Cardiac fibroblast (primary cell): ENCODE results near the gene CABLES1.
A peak's percentile ranks its signal among the peaks of the same experiment; 100 is the strongest.

Experiments used
- DNase-seq, 2 donors: peaks; one replicate each; pipeline versions ENCODE4 v3.0.0 to v3.0.0-alpha.2; 2010; ENCODE audit warnings: low read depth in 2 of 2
- H3K4me3 ChIP-seq, 2 donors: replicated peaks in 1 of 2; 1 replicate in 1 of 2; 2 replicates in 1 of 2; pipeline ENCODE4 v1.5.1; 2011; ENCODE audit warnings: low read depth in 2 of 2, low read length in 2 of 2, mild to moderate bottlenecking in 2 of 2, moderate library complexity in 1 of 2
- CTCF ChIP-seq: IDR thresholded peaks from one replicate; pipeline ENCODE4 v1.5.1; 2011; ENCODE audit warnings: low read depth, mild to moderate bottlenecking, low read length, inconsistent platforms

The CABLES1 gene

DNA sequence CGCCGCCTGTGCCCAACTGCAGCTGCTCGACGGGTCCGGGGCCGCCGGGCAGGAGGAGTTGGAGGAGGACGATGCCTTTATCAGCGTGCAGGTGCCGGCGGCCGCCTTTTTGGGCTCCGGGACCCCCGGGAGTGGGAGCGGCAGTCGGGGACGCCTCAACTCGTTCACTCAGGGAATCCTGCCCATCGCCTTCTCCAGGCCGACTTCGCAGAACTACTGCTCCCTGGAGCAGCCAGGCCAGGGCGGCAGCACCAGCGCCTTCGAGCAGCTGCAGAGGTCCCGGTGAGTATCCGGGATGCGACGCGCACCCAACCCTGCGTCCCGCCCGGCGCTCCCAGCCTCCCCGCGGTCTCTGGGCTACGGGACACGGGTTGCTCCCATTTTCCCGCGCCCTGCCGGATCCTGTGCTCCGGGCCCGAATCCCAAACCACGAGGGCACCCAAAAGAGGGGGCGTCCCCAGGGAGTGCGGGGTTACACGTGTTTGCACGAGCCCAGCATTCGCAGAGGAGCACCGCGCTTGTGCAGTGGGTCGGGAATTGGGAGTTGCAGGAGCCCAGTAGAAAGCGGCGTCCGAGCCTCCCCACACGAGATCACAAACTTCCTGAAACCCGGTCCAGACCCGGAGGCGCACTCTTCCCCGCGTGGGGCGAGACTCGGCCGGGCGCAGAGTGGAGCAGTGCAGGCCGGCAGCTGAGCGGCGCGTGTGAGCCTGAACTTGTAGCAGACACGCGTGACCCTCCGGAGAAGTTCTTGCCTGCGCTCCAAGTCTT is 1.2 kb downstream of the CABLES1 start:
- DNase-seq, result peak; percentile 35 to 40

DNA sequence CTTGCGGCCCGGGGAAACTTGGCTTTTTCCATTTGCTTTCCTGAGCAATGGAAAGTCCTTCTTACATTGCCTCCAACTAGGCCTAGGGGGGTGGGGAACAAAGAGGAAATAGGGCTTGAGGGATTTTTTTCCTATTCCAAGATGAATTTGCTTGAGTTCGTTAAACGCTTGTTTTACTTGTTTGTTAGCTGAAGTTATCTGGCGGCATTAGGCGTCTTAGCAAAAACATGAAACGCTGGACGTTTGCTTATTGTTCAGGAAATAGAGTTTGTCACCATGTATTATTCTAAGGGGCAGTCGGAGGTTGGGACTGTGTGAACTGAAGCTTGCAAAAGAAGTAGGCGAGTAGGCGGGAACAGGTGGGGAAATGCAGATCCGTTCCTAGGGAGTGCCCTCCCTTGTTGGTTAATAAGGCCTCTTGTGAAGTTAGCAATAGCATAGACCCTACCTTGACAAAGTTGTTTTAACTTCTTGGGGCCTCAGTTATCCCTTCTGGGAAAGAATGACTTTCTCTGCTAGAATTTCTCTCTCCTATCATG is 1.9 kb downstream of the CABLES1 start:
- no peak for TF ChIP-seq CTCF

More for the DNA sequence above, 1.2 kb downstream of the CABLES1 start:
- peak overlapping the region; percentile 62 to 70 for H3K4me3 ChIP-seq
- no peak for TF ChIP-seq CTCF

GRCh38 chr18:23137788-23138216 is 2.5 kb downstream of the CABLES1 start:
- TF ChIP-seq CTCF, result no peak
- H3K4me3 ChIP-seq, result peak overlapping the region in 1 of 2 donors; percentile 70
- no peak for DNase-seq

More for the DNA sequence above, 1.9 kb downstream of the CABLES1 start:
- H3K4me3 ChIP-seq, result peak overlapping the region; percentile 62 to 70
- peak; percentile 27 to 52 for DNase-seq

DNA sequence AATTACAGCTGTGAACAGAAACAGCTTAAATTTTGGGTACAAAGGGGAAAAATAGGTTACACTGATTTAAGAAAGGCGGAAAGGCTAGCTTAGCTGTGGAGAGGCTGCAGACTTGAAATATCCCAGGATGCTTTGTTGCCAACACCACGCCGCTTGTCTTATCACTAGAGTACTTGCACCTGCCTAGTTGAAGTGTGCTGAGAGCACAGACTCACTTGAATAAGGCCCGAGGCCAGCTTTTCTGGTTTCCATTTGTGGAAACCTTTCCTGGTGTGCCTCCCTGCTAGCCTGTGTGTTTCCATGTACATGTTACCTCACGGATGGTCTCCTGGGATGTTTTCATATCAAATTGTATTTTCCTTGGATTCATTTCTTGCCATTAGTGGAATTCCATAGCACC is 3.2 kb downstream of the CABLES1 start:
- TF ChIP-seq CTCF, result no peak
- no peak overlapping the region for H3K4me3 ChIP-seq
- DNase-seq, result no peak

GRCh38 chr18:23141104-23141999 is 6.1 kb downstream of the CABLES1 start:
- TF ChIP-seq CTCF, result no peak
- peak in 1 of 2 donors; percentile 39 for DNase-seq

DNA sequence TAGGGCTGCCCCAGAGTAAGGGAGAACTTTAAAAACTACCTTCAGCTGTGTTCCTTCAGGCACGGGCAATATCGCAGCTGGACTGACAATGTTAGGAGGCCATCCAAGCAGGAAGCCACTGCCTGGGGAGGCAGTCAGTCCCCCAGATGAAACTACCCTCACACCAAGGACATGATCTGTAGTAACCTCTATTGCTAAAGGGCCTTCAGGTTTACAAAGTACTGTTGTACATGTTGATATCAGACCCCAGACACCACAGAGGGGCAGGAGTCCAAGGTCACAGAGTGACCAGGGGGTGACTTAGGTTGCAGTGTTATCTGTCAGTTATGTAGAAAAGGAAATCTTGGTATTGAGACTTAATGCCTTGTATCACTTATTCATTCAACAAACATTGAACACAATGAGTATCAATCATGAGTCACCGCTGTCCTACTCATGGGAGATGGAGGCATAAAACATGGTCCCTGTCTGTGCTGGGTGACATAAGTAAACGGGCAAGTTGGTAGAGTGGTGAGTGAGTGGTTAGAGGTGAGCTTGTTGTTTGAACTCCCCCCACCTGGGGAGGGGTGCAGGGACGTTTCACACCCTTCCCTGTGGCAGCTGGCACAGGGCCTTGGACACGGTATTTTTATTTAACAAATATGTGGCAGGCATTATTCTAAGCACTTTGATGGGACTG is 7.1 kb downstream of the CABLES1 start:
- DNase-seq, result no peak
- TF ChIP-seq CTCF, result no peak

More at GRCh38 chr18:23141104-23141999, 6.1 kb downstream of the CABLES1 start:
- H3K4me3 ChIP-seq, result no peak overlapping the region

More for the DNA sequence above, 7.1 kb downstream of the CABLES1 start:
- H3K4me3 ChIP-seq, result no peak overlapping the region
